Gastrocnemius medialis (tissue), 4 donors: ENCODE results near the gene CFAP221.

Experiments used
- POLR2A ChIP-seq, 2 donors: fragments of 450-650 bp; IDR thresholded peaks; one replicate each; pipeline ENCODE4 v1.6.1; 2017; ENCODE audit warnings: antibody characterized with exemption in 2 of 2, mild to moderate bottlenecking in 2 of 2, moderate library complexity in 2 of 2
- TF ChIP-seq, protein P1 (sequence below), 5 experiments: fragments of 450-650 bp in 3 of 5; fragments of 200-600 bp in 2 of 5; sonication (generic) in 2 of 5; IDR thresholded peaks in 4 of 5; conservative IDR thresholded peaks in 1 of 5; 1 replicate in 4 of 5; 2 replicates in 1 of 5; pipeline ENCODE4 v1.5.1; 2016 to 2019; ENCODE audit warnings: antibody characterized with exemption in 5 of 5, mild to moderate bottlenecking in 3 of 5, moderate library complexity in 3 of 5

GRCh38 chr2:119644186-119644585, 99.9 kb downstream of the CFAP221 start:
- TF ChIP-seq, protein P1, sequence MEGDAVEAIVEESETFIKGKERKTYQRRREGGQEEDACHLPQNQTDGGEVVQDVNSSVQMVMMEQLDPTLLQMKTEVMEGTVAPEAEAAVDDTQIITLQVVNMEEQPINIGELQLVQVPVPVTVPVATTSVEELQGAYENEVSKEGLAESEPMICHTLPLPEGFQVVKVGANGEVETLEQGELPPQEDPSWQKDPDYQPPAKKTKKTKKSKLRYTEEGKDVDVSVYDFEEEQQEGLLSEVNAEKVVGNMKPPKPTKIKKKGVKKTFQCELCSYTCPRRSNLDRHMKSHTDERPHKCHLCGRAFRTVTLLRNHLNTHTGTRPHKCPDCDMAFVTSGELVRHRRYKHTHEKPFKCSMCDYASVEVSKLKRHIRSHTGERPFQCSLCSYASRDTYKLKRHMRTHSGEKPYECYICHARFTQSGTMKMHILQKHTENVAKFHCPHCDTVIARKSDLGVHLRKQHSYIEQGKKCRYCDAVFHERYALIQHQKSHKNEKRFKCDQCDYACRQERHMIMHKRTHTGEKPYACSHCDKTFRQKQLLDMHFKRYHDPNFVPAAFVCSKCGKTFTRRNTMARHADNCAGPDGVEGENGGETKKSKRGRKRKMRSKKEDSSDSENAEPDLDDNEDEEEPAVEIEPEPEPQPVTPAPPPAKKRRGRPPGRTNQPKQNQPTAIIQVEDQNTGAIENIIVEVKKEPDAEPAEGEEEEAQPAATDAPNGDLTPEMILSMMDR (IDR thresholded peaks at IDR 0.05 in 4 of 5, conservative IDR thresholded peaks at IDR 0.05 in 1 of 5), result no peak
- no peak for TF ChIP-seq POLR2A (IDR thresholded peaks at IDR 0.05)
